GM18505 (cell line): ENCODE data around the gene AP2A1.

Experiments used
- ATAC-seq: cut with Tn5 transposase; IDR thresholded peaks from one replicate; pipeline ENCODE4 v1.9.1; 2021; ENCODE audit not compliant: unreplicated experiment
- POLR2A ChIP-seq: IDR thresholded peaks from 4 replicates; pipeline ENCODE4 v1.6.1; 2011; ENCODE audit warnings: borderline replicate concordance; ENCODE audit not compliant: insufficient read depth, insufficient read length; ENCODE audit errors: extremely low read depth

Gene AP2A1

GRCh38 chr19:49749771-49750170, 17.0 kb upstream of the AP2A1 start:
- ATAC-seq: no peak
- TF ChIP-seq POLR2A: no peak

DNA sequence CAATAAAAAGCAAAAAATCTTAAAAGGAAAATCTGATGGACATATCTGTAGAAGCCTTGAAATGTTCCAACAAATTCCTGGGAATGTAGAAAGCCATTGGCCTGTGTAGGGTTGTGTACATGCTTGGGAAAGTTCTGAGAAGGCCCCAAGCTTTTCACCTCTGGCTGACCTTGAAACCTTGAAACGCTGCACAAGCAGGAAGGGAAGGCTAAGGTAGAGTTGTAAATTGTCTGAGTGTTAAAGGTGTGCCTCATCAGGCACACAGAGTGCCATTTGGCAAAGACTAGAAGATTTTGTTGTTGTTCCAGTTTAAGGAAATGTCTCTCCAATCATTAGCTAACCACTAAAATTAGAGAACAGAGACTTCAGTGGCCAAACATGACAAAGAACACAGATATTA, 14.1 kb upstream of the AP2A1 start:
- no peak for ATAC-seq
- no peak for TF ChIP-seq POLR2A

DNA sequence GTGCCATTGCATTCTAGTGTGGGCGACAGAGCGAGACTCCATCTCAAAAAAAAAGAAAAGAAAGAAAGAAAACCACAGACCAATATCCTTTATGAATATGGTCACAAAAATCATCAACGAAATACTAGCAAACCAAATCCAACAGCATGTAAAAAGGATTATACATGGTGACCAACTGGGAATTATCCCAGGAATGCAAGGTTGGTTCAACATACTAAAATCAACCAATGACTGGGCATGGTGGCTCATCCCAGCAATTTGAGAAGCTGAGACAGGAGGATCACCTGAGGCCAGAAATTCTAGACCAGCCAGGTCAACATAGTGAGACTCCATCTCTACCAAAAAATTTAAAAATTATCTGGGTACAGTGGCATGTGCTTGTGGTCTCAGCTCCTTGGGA, 10.8 kb upstream of the AP2A1 start:
- ATAC-seq: no peak
- no peak for TF ChIP-seq POLR2A

DNA sequence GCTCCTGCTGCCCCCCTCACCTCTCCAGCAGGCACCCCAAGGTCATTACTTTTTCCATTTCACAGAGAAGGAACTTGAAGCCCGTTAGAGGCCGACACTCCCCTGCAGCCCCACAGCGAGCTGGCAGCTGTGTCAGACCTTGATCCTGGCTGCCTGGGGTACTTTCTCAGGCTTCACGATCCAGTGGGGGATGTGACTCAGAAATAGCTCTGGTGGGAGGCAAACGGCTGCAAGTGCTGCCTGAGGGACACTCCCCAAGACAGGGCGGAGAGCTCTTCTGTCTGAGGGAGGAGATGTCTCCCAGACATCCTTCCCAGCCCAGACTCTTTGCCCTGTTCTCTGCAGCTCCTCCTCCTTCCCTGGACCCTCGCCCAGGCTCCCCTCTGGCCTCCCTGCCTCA, 8.5 kb upstream of the AP2A1 start:
- no peak for ATAC-seq

DNA sequence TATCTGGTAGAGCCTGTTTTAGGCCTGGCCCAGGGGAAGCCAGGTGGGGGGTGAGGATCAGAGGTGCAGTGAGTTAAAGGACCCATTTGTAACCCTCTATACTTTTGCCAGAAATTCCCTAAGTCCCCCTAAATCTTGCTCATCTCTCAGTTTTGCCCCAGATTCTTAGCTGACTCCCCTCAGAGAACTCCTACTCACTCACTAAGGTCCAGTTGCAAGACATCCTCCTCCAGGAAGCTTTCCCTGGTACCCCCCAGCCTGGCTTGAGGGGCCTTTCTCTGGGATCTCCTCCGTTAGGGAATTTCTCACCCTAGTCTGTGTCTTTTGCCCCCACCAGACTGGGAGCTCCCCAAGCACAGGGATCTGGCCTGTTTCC, 5.6 kb upstream of the AP2A1 start:
- no peak for TF ChIP-seq POLR2A
- ATAC-seq: no peak

More for the DNA sequence above, 8.5 kb upstream of the AP2A1 start:
- no peak for TF ChIP-seq POLR2A

GRCh38 chr19:49761625-49762311, 5.0 kb upstream of the AP2A1 start:
- TF ChIP-seq POLR2A: no peak
- no peak for ATAC-seq

GRCh38 chr19:49763230-49763629, 3.6 kb upstream of the AP2A1 start, which contains the start of gene TSKS:
Gene TSKS, minus strand, starts transcription at chr19:49763306. Its CDS starts 59 bp downstream, at chr19:49763247.
- ATAC-seq: no peak
- no peak for TF ChIP-seq POLR2A

- TF ChIP-seq POLR2A: no peak
- ATAC-seq: no peak
Observed at GRCh38 chr19:49764341-49764740, 2.5 kb upstream of the AP2A1 start.

- peak; percentile 88 for ATAC-seq
- peak; percentile 88 for TF ChIP-seq POLR2A
Observed at GRCh38 chr19:49766007-49766929, 533 bp upstream of the AP2A1 start.

- no peak for ATAC-seq
- TF ChIP-seq POLR2A: no peak
Observed at GRCh38 chr19:49767381-49767780, 580 bp downstream of the AP2A1 start.

DNA sequence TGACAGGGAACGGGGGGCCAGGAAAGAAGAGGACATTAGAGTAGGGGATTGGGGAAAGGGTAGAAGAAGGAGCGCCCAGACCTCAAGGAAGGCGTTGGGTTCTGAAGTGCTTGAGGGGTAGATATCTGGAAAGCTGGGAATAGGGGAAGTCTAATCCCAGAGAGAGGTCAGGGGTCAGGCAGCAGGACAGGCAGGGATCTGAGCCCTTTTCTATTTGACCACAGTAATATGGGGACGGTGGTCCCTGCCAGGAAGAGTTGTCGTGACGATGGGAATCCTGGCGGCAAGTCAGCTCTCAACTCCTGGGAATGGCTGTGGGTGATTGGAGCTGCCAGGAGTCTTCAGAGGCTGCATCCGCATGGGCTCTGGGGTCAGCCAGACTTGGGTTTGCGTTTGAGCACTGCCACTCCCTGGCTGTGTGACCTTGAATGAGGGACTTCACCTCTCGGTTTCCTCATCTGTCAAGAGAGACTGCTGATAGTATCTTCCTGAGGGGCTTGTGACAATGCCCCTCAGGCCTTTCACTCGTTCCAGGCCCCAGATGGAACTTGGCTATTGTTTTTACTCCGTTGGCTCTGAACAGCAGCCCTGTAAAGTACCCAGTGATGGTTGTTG, 1.3 kb downstream of the AP2A1 start:
- no peak for ATAC-seq
- TF ChIP-seq POLR2A: no peak

DNA sequence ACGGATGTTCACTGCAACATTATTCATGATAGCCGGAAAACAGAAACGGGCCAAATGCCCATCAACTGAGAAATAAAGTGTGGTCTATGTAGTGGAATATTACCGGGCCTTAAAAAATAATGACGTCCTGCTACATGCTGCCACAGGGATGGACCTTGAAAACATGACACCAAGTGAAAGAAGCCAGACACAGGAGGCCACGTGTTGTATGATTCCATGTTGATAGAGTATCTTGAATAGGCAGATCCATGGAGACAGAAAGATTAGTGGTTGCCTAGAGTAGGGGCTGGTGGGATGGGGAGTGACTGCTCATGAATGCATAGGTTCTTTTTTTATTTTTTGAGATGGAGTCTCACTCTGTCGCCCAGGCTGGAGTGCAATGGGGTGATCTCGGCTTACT, 3.7 kb downstream of the AP2A1 start:
- ATAC-seq: no peak
- TF ChIP-seq POLR2A: no peak

DNA sequence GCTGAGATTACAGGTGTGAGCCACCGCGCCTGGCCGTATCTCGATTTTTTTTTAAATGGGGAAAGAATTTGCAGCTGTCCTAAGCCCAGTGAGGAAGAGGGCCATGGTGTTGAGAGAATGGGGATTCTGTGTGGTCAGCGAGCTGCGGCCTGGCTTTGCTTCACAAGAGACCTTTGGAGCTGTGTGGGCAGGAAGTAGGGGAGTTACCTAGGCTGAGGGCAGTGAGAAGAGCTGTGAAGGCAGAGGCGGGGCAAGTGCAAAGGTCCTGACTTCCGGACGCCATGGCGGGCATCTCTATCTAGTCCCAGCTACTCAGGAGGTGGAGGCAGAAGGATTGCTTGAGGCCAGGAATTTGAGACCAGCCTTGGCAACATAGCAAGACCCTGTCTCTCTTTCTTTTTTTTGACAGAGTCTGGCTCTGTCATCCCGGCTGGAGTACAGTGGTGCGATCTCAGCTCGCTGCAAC, 4.9 kb downstream of the AP2A1 start:
- TF ChIP-seq POLR2A: no peak
- ATAC-seq: no peak

- no peak for ATAC-seq
- no peak for TF ChIP-seq POLR2A
Observed at GRCh38 chr19:49772850-49773432, 6.1 kb downstream of the AP2A1 start.
